GM15510 (cell line): ENCODE results near the gene GAK.

Source experiments
- POLR2A ChIP-seq: IDR thresholded peaks from 3 replicates; pipeline ENCODE4 v1.6.1; 2011; ENCODE audit warnings: borderline replicate concordance; ENCODE audit not compliant: insufficient read length; ENCODE audit errors: extremely low read depth

GAK gene

DNA sequence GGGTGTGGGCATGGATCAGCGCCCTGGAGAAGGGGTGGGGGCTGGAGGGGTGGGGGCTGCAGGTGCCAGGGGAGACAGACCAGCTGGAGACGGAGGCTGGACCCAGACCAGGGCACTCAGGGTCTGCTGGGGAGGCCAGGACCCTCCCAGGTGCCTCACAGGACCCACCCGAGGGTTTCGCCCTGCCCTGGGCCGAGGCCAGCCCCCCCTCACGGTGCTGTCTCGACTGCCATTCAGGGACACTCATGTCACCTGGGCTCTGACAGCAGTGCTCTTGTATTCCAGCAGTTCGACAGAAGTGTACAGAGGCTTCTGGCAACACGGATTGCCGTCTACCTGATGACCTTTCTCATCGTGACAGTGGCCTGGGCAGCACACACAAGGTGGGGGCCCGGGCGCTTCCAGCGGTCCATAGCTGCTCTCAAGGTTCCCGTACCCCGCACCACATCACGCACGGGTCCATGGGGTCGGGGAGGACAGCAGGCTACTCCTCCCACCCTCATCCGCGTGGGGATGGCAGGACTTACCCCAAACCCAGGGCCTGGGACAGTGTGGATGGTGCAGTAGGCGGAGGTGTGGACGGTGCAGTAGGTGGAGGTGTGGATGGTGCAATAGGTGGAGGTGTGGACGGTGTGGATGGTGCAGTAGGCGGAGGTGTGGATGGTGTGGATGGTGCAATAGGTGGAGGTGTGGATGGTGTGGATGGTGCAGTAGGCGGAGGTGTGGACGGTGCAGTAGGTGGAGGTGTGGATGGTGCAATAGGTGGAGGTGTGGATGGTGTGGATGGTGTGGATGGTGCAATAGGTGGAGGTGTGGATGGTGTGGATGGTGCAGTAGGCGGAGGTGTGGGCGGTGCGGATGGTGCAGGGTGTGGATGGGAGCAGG is 18.3 kb upstream of the GAK start:
- no peak for TF ChIP-seq POLR2A

DNA sequence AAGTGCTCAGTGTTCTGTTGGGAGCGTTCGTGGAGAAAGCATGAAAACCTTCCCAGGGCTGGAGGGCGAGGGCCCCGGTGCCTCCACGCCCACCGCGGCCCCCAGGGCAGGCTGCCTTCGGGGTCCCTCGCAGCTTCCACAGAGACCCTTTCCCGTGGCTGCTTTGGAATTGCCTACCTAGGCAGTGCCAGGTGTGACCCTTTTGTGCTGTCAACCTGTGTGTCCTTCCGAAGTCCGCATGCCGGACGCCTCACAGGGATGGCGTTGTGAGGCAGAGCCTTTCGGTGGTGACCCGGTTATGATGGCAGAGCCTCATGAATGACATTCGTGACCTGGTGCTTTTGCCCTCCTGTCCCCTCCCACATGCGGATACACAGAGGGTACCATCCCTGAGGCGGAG is 17.5 kb upstream of the GAK start:
- no peak for TF ChIP-seq POLR2A

DNA sequence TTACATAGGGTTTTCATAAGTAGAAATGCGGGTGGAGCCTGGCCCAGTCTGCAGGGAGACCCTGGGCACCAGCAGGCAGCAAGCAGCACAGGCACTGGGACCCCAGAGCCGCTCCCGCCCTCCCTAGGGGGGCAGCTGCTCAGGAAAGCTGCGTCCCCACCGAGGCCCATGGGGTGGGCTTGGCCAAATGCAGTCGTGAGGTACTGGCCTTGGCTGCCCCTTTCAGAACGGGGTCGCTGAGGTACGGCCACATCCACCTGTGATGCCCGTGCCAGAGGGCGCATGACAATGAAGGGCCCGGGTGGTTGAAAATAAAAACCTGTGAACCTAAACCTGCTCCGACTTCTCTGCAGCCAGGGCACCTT is 16.8 kb upstream of the GAK start:
- no peak for TF ChIP-seq POLR2A

DNA sequence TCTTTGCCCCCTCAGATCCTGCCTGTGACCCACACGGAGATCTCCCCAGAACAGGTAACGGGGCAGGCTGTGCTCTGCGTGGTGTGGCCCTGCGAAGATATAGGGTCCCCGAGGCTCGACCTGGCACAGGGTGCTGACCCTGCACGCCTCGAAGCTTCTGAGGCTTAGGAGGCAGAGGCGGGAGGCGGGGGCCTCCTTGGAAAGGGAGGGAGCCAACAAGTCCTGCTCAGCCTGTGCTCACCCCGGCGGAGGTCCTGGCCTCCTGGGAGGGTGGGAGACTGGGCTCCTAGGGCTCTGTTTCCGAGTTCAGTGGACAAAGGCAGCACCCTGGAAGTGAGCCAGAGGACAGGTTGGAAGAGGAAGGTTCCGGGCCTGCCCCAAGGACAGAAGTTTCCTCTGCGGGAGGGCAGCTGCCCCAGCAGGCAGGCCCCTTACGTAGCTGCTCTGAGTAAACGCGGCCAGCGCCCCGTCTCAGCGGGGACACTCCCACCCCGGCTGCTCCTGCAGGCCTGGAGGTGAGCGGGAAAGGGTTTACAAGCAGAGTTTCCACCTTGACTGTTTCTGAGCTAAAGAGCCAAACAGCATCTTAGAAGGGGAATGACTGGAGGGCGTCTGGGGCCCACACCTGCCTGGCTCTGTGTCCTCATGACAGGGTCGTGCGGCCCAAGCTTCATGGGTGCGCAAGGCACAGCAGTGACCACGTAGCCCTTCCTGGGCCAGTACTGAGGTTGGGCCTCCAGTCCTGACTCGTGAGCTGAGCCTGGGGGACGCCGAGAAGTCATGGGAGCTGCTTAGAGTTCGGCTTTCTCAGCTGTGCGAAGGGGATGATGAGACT is 16.2 kb upstream of the GAK start:
- no peak for TF ChIP-seq POLR2A

DNA sequence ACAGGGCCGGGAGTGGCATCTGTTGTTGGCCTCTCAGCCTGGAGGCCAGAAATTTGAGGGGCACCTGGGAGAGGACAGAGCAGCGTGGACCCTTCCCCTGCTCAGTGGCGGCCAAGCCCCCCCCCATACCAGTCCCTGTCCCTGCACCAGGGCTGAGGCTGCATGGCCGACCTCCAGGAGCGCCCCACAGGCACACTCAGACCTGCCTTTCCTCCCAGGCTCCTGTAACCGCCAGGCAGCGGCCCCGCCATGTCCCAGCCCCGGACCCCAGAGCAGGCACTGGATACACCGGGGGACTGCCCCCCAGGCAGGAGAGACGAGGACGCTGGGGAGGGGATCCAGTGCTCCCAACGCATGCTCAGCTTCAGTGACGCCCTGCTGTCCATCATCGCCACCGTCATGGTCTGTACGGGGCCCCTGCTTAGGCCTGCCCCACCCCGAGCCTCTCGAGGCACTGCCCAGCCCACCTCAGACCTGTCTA is 15.4 kb upstream of the GAK start:
- no peak for TF ChIP-seq POLR2A

DNA sequence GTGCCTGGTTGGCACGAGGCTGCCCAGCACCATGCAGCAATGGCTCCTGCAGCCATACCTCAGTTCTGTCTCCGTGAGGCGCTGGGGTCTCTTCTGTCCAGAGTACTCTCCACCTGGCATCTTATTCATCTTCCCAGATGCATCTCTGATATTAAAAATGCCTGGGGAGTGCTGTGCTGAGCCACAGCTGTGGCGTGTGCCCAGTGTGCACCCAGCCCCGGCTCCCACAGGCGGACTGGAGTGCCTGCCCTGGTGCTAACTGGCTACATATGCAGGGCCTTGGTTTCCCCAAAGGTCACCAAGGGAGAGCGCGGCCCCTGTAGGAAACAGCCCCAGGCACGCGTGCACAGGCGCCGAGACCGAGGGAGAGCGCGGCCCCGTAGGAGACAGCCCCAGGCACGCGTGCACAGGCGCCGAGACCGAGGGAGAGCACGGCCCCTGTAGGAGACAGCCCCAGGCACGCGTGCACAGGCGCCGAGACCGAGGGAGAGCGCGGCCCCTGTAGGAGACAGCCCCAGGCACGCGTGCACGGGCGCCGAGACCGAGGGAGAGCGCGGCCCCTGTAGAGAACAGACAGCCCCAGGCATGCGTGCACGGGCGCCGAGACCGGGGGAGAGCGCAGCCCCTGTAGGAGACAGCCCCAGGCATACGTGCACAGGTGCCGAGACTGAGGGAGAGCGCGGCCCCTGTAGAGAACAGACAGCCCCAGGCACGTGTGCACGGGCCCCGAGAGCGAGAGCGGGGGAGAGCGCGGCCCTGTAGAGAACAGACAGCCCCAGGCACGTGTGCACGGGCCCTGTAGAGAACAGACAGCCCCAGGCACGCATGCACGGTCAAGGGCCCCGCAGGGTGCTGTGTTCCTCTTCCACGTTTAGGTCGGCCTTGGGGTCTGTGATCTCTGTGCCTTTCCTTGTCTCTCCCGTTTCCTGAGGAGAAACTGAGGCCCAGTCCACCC is 14.7 kb upstream of the GAK start:
- TF ChIP-seq POLR2A: no peak

DNA sequence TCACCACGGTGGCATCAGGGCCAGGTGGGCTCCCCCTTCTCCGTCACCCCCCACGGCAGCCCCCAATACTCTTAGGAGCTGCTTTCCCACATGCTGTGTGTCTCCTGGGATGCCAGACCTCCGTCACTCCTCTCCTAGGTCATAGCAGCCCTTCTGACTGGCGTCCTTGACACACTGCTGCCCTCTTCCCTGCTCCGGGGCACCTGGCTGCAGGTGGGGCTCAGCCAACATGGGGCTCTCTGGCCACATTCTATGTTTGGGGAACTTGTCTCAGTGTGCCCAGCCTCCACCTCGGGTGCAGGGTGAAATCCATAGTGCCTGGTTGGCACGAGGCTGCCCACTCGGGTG is 14.0 kb upstream of the GAK start:
- no peak for TF ChIP-seq POLR2A

DNA sequence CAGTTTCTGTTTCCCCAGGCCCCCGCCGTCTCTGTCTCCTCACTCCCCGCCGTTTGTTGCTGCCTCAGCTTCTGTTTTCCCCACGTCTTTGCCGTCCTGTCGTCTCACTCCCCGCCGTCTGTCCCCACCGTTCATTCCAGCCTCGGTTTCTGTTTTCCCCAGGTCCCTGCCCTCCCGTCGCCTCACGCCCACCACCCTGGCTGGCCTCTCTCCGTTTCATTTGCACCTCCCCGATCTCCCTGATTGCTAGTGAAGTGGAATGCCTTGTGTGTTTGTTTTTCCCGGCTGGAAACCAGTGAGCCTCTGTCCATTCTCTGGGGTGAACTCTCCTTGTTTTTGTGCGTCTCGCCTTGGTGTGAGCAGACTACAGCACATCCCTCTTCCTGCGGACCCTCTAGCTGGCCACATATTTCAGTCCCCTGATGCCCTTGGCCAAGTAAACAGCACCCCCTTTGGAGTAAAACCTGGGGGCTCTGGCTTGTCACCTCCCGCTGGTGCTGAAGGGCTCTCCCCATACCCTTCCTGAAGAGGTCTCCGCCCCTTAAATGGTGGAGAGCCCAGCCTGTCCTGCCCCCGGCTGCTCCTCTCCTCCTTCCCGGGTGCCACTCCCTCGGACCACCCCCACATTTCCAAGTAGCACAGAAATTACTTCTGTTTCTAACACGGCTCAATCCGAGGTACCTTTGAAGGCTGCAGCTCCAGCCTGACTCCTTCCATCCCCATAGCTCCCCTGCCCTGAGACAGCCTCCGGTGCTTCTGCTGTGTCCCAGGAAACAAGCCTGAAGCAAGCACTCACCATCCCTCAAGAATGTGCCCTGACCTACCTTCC is 13.4 kb upstream of the GAK start:
- TF ChIP-seq POLR2A: no peak

DNA sequence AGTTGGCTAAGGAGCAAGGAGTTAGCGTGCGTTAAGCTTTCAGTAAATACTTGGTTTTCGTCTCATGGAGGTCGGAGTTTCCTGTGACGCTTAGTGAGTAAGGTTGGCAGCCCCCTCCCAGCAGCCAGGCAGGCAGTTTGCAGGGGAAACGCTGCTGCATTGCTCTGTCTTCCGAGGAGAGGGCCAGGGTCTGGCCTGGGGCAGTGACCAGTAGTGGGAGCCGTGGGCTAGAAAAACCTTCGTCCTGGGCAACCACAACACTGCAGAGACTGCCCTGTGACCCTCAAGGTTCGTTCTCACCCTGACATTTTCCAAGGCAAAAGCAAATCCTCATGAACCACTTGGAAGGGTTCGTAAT is 576 bp upstream of the GAK start:
- TF ChIP-seq POLR2A: no peak

DNA sequence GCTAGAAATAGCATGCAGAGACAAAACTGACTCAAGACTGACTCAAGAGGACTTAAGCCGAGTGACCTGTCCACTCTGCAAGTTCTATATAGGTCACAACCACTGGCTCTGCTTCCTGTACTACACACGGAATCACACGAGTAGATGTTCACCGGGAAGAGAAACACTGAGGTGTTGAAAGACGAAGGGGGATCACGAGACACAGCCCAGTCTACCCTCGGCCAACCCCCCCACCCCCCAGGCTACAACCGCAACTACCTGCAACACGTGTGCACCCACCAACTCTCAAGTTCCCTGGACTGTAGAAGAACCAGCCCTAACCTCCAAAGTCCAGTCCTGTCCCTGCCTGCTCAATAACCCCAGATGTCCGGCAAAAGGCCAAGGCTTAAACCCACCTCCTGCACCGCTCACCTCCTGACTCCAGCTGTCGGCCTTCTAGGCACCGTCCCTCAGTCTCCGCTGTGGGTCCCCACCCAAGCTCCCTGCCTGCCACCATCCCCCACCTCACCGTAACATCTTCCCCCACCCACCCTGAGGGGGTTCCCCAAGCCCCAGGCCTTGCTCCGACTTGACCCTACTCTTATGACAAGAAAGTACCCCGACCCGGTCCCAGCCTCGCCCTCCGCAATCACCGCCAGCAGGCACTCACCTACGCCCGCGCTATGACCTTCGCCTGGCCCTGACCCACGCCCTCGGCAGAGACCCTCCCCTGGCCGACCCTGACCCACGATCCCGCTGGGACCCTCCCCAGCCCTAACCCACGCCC is 739 bp downstream of the GAK start:
- TF ChIP-seq POLR2A: no peak

DNA sequence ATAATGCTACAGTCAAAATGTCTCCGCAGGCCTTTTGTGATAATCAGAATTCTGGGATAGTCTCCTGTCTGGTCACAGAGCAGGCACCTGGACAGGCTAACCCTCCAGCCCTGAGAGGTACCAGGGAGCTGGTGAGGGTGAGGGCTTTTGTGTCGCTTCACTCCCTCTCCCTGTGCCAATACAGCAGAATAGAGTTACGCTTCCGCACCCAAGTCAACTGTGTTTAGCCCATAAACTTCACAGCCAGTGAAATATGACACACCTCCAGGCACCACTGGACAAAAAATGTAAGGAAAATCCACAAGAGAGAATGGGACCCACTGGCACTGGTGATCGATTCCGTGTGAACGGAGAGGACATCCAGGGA is 1.3 kb downstream of the GAK start:
- TF ChIP-seq POLR2A: no peak

DNA sequence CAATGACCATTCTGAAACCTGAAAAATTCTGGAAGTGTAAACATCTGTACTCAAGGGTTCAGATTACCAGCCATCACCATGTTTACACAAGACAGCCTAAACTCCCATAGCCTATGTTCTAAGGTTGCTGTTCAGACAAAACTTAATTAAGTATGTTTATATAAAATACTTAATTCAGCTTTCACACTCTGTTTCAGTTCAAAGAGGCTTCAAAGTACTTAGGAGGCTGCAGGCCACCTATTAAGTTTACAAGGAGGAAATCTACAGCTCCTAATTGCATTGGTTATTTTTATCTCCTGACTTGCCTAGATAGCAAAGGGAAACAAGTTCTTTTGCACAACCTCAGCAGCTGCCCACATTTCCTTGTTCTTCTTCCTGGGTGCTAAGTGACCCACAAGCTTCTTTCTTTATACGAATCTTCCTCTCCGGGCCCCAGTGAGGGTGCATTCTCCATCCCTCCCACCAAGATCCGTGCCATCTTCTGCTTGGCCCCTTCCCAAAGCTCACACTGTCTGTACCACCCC is 2.0 kb downstream of the GAK start:
- TF ChIP-seq POLR2A: no peak

DNA sequence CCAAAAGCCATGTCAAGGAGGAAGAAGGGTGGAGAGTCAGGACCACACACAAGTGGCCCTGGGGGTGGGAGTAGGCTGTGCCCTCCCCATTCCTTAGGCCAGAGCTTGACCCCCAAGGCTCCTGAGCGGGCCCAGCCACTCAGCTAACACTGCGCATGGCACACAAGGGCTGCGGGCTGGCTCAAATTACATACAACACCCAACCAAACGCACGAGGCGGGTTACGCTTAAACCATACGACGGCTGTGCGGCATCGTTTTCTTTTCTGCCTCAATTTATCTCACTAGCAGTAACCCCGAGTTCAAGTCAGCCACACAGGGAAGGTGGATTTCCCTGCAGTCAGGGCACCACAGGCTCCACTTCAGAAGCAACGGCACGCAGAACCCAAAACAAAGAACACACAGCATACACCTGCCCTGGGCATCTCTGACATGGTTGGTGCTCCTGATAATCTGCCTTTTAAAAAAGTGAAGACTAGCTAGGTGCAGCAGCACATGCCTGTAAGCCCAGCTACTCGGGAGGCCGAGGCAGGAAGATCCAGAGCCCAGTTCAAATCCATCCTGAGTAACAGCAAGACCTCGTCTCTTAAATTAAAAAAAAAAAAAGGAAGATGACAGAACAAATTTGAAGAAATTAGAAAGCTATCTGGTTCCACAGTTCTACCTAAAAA is 2.9 kb downstream of the GAK start:
- no peak for TF ChIP-seq POLR2A

DNA sequence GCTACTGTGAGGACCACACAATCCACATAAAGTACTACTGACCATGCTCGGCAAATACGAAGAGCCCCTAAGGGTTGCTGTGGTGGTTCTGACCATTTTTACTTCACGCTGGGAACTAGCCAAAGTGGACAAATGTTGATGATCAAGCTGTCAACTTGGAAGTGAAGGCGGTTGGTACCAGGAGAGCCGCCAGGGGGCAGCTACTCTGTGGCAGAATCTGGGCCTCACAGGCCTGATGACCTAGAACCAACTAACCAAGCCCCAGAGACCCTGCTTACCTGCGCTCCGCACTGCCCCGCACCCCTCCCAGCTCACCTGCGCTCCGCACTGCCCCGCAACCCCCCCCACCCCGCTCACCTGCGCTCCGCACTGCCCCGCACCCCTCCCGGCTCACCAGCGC is 5.6 kb downstream of the GAK start:
- no peak for TF ChIP-seq POLR2A
